Neural progenitor cell (in vitro differentiated cells): ENCODE measurements around the gene GALNT18.

Experiments used
- EZH2 ChIP-seq: fragments of 200-600 bp; sonication (generic); IDR thresholded peaks from 2 replicates; pipeline ENCODE4 v1.6.1; 2017; ENCODE audit warnings: antibody characterized with exemption, mild to moderate bottlenecking, moderate library complexity
- EZH2phosphoT487 ChIP-seq: fragments of 200-600 bp; sonication (generic); IDR thresholded peaks from 2 replicates; pipeline ENCODE4 v1.6.1; 2017; ENCODE audit warnings: antibody characterized with exemption
- TF ChIP-seq, protein P1 (sequence below): fragments of 200-600 bp; sonication (generic); IDR thresholded peaks from 2 replicates; pipeline ENCODE4 v1.5.1; 2017; ENCODE audit warnings: antibody characterized with exemption, mild to moderate bottlenecking

GRCh38 chr11:11602011-11602410 lies 19.8 kb downstream of the GALNT18 start:
- TF ChIP-seq, protein P1, sequence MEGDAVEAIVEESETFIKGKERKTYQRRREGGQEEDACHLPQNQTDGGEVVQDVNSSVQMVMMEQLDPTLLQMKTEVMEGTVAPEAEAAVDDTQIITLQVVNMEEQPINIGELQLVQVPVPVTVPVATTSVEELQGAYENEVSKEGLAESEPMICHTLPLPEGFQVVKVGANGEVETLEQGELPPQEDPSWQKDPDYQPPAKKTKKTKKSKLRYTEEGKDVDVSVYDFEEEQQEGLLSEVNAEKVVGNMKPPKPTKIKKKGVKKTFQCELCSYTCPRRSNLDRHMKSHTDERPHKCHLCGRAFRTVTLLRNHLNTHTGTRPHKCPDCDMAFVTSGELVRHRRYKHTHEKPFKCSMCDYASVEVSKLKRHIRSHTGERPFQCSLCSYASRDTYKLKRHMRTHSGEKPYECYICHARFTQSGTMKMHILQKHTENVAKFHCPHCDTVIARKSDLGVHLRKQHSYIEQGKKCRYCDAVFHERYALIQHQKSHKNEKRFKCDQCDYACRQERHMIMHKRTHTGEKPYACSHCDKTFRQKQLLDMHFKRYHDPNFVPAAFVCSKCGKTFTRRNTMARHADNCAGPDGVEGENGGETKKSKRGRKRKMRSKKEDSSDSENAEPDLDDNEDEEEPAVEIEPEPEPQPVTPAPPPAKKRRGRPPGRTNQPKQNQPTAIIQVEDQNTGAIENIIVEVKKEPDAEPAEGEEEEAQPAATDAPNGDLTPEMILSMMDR = no peak
- TF ChIP-seq EZH2 (no peak), EZH2phosphoT487 (no peak)
